Fibroblast of lung (primary cell): ENCODE results near the gene COMTD1.

Experiments
- CTCF ChIP-seq, 2 donors: IDR thresholded peaks in 1 of 2; conservative IDR thresholded peaks in 1 of 2; 1 replicate in 1 of 2; 2 replicates in 1 of 2; pipeline ENCODE4 v1.5.1; 2011 to 2012; ENCODE audit warnings: low read length in 2 of 2, control low read depth in 1 of 2, inconsistent platforms in 1 of 2, low read depth in 1 of 2, mild to moderate bottlenecking in 1 of 2
- EZH2 ChIP-seq: IDR thresholded peaks from 2 replicates; pipeline ENCODE4 v1.5.1; 2012; ENCODE audit warnings: low read length, control low read depth, mild to moderate bottlenecking; ENCODE audit errors: missing control alignments

DNA sequence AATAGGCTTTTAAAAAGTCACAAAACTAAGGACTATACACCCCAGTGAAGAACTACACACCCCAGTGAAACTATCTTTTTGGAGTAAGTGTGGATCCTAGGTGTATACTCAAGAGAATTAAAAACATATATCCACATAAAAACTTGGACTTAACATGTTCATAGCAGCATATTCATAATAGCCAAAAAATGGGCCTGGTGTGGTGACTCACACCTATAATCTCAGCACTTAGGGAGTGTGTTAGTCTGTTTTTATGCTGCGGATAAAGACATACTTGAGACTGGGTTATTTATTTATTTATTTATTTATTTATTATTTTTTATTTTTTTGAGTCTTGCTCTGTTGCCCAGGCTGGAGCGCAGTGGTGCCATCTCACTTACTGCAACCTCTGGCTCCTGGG, 19.0 kb upstream of the COMTD1 start:
- TF ChIP-seq CTCF (conservative IDR thresholded peaks at IDR 0.05 in 1 of 2, IDR thresholded peaks at IDR 0.05 in 1 of 2; ENCODE audit: low read depth in 1 of 2, low read length in 2 of 2): no peak
- no peak for TF ChIP-seq EZH2
